Heart right ventricle (tissue), 16 donors: Measurements from ENCODE around the gene CTNND2. TPM values are rescaled to one million over a fixed set of nuclear protein-coding genes. Genes with fewer than 3 reads are reported as not detected.

Source experiments
- ATAC-seq, 8 donors: fragments of 200-7000 bp; cut with Tn5 transposase; one replicate each; pipeline ENCODE4 v1.9.1; 2020; ENCODE audit warnings: mild to moderate bottlenecking in 8 of 8, moderate library complexity in 8 of 8, moderate number of reproducible peaks in 1 of 8
- DNase-seq, 2 donors: peaks; one replicate each; pipeline ENCODE4 v3.0.0-alpha.2; 2020
- H3K27ac ChIP-seq, 10 donors: fragments of 200-600 bp; sonication (generic) in 2 of 10; one replicate each; pipeline versions ENCODE4 v1.5.0 to v1.8.0; 2020 to 2022; ENCODE audit warnings: mild to moderate bottlenecking in 3 of 10
- H3K27me3 ChIP-seq, 7 donors: fragments of 200-600 bp; one replicate each; pipeline ENCODE4 v1.8.0; 2021 to 2022; ENCODE audit warnings: mild to moderate bottlenecking in 2 of 7
- H3K36me3 ChIP-seq, 9 donors: fragments of 200-600 bp; sonication (generic) in 1 of 9; one replicate each; pipeline versions ENCODE4 v1.5.0 to v1.8.0; 2020 to 2022; ENCODE audit warnings: mild to moderate bottlenecking in 2 of 9
- H3K4me1 ChIP-seq, 9 donors: fragments of 200-600 bp; sonication (generic) in 1 of 9; one replicate each; pipeline versions ENCODE4 v1.5.0 to v1.8.0; 2020 to 2022; ENCODE audit warnings: mild to moderate bottlenecking in 4 of 9
- H3K4me3 ChIP-seq, 10 donors: fragments of 200-600 bp; sonication (generic) in 2 of 10; one replicate each; pipeline versions ENCODE4 v1.5.0 to v1.8.0; 2020 to 2022; ENCODE audit warnings: mild to moderate bottlenecking in 7 of 10, moderate library complexity in 2 of 10
- H3K9me3 ChIP-seq, 11 donors: fragments of 200-600 bp in 10 of 11; sonication (generic) in 2 of 11; one replicate each; pipeline versions ENCODE4 v1.5.0 to v1.8.0; 2013 to 2022; ENCODE audit warnings: mild to moderate bottlenecking in 2 of 11, control low read depth in 1 of 11, moderate library complexity in 1 of 11
- CTCF ChIP-seq, 9 donors: fragments of 200-600 bp; sonication (generic) in 2 of 9; IDR thresholded peaks; one replicate each; pipeline versions ENCODE4 v1.5.0 to v1.8.0; 2021 to 2022; ENCODE audit warnings: antibody characterized with exemption in 9 of 9, mild to moderate bottlenecking in 5 of 9, moderate library complexity in 1 of 9
- WGBS, 2 donors: extraction: QIAGEN DNeasy Blood & Tissue Kit; methylation state at CpG; one replicate each; pipeline ENCODE4 v1.1.7; 2013; ENCODE audit warnings: inconsistent platforms in 1 of 2; 5-methylcytosine and 5-hydroxymethylcytosine counted together
- intact Hi-C, 10 donors: fragments of 100-400 bp; cut with DNase I; formaldehyde crosslinking; loops; one replicate each; pipeline versions ENCODE4 v1.11.1 to v1.14.2; 2022
- polyA plus RNA-seq, 2 donors: library from polyadenylated mRNA; stranded (reverse); fragments of 200-250 nt; gene quantifications; one replicate each; pipeline ENCODE4 v1.2.3, GENCODE V29; 2013
- total RNA-seq, 10 donors: library from RNA; stranded (reverse); fragmentation: NEBNext Ultra II Directional in 3 of 10; extraction: Animal tissue kit (Norgen Biotek cat#: 25700) in 3 of 10; gene quantifications; one replicate each; pipeline versions ENCODE4 v1.2.1 to v1.2.4, GENCODE V29; 2021 to 2023
- donor health status: Arrhythmogenic right ventricular cardiomyopathy.
- donor health status: ischemic (EF 13 %, LVEDD 7.1; RV severe dilation, severe dysfunction).
- donor health status: healthy with polysubstance abuse.
- donor health status: DM: no; HTN: yes; CAD: no.
- donor health status: DM: no; HTN: no; CAD: no.
- donor health status: ischemic (EF 25% LVEDD 6.9; RV normal size, moderate dysfunction).
- donor health status: ischemic (EF 25% LVEDD 5.7; RV mildly dilated, moderate dysfunction).
- donor health status: healthy.
- donor health status: DM: yes; HTN: yes; CAD: no.
- donor health status: Ischemic cardiomyopathy.
- donor health status: ischemic (EF 35%, LVEDD 5.7; RV mildly dilated, moderate dysfunction).
- donor health status: nonischemic (EF 11% LVEDD 7.7; RV severe dilation, severe dysfunction).
- donor health status: DM: yes; HTN: yes; CAD: no.
- donor health status: PGD.
- donor health status: ischemic (EF 29% LVEDD 5.4; RV normal size, mild dysfunction).
- donor health status: nonischemic (EF 23%, LVEDD 6.1; RV moderate dilation, normal function).

Gene CTNND2
- total and polyA plus RNA-seq, 12 donors = 1.1 to 29.6 (median 9.9) TPM

- peaks cover 0 to 5% (median 0%) of the 10 kb centered on the region in 9 donors for H3K4me1 ChIP-seq
- no peaks in the 10 kb centered on the region for H3K27me3 ChIP-seq
- TF ChIP-seq CTCF (IDR thresholded peaks at IDR 0.05) = no peak
- no peaks in the 10 kb centered on the region for H3K9me3 ChIP-seq
- ATAC-seq (peak in 1 of 8 donors; percentile 37), DNase-seq (no peak)
- H3K36me3 ChIP-seq = no peaks in the 10 kb centered on the region
- no peak overlapping the region for H3K4me3 ChIP-seq
- intact Hi-C loops = no loop called here
- no peak overlapping the region for H3K27ac ChIP-seq
- WGBS, 2 donors = 89 to 93% methylated on average over 2 of the region's 2 CpGs
Observed at GRCh38 chr5:11302663-11303062, 601.6 kb downstream of the CTNND2 start.

- no peak for ATAC-seq
Observed at GRCh38 chr5:11301171-11301570, 603.1 kb downstream of the CTNND2 start.

GRCh38 chr5:11300736-11301135 lies 603.5 kb downstream of the CTNND2 start:
- Histone ChIP-seq H3K36me3 (no peaks in the 10 kb centered on the region), H3K4me3 (no peak overlapping the region), H3K9me3 (no peaks in the 10 kb centered on the region), H3K27ac (no peak overlapping the region), H3K4me1 (peaks cover 0 to 5% (median 0%) of the 10 kb centered on the region in 9 donors), H3K27me3 (no peaks in the 10 kb centered on the region)
- DNase-seq (no peak), ATAC-seq (no peak)
- intact Hi-C loops = no loop called here
- no peak for TF ChIP-seq CTCF (IDR thresholded peaks at IDR 0.05)
- 76 to 77% methylated on average over 5 of the region's 5 CpGs for WGBS, 2 donors

More at GRCh38 chr5:11301171-11301570, 603.1 kb downstream of the CTNND2 start:
- no peaks in the 10 kb centered on the region for H3K27me3 ChIP-seq
- 59 to 66% methylated on average over 9 of the region's 9 CpGs for WGBS, 2 donors
- no peaks in the 10 kb centered on the region for H3K9me3 ChIP-seq
- DNase-seq = no peak
- no peak for TF ChIP-seq CTCF (IDR thresholded peaks at IDR 0.05)
- intact Hi-C loops = no loop called here
- peaks cover 0 to 5% (median 0%) of the 10 kb centered on the region in 9 donors for H3K4me1 ChIP-seq
- H3K36me3 ChIP-seq = no peaks in the 10 kb centered on the region
- no peak overlapping the region for H3K4me3 ChIP-seq
- H3K27ac ChIP-seq = no peak overlapping the region

GRCh38 chr5:11298877-11299276 lies 605.4 kb downstream of the CTNND2 start:
- Histone ChIP-seq H3K27me3 (no peaks in the 10 kb centered on the region), H3K9me3 (no peaks in the 10 kb centered on the region), H3K4me1 (peaks cover 0 to 5% (median 0%) of the 10 kb centered on the region in 9 donors), H3K4me3 (no peak overlapping the region), H3K27ac (no peak overlapping the region), H3K36me3 (no peaks in the 10 kb centered on the region)
- 91 to 96% methylated on average over 4 of the region's 4 CpGs for WGBS, 2 donors
- TF ChIP-seq CTCF (IDR thresholded peaks at IDR 0.05) = no peak
- DNase-seq (no peak), ATAC-seq (no peak)
- intact Hi-C loops = no loop called here
